Measurements from ENCODE around the gene ADCY2. TPM values are rescaled to one million over a fixed set of nuclear protein-coding genes. Genes with fewer than 3 reads are reported as not detected.

Gene ADCY2
- total RNA-seq, 8 experiments from 2014 or later, result 0.09 to 83.3 (median 8.9) TPM

GRCh38 chr5:7461371-7461770 lies 65.4 kb downstream of the ADCY2 start:
- Histone ChIP-seq H3K4me1 (replicated peaks in 1 of 2) (peaks cover 0 to 3% of the 10 kb centered on the region in 2 donors), H3K4me3 (no peak overlapping the region), H3K27ac (no peak overlapping the region)
- 20 to 100% (median 91%) methylated on average over 1 of the region's 1 CpG; no CpG with 5 or more reads in 2 of the 10 experiments for WGBS, 10 experiments
- in situ Hi-C loops (cut with MboI; ENCODE audit: low pct_unique_long_range_greater_than_20kb in 2 of 9, low sequenced_read_pairs in 9 of 9, unreplicated experiment in 9 of 9), result no loop called here
- no peak for ATAC-seq (replicated peaks in 6 of 8)

- WGBS, 10 experiments, result 75 to 100% (median 79%) methylated on average over 1 of the region's 1 CpG; no CpG with 5 or more reads in 6 of the 10 experiments
- in situ Hi-C loops (cut with MboI; ENCODE audit: low pct_unique_long_range_greater_than_20kb in 2 of 9, low sequenced_read_pairs in 9 of 9, unreplicated experiment in 9 of 9), result no loop called here
- H3K4me1 ChIP-seq (replicated peaks in 1 of 2), result peaks cover 0 to 3% of the 10 kb centered on the region in 2 donors
- no peak overlapping the region for H3K4me3 ChIP-seq
- ATAC-seq (replicated peaks in 6 of 8), result no peak
- H3K27ac ChIP-seq, result no peak overlapping the region
Observed at GRCh38 chr5:7462758-7463157, 66.8 kb downstream of the ADCY2 start.

GRCh38 chr5:7464182-7464581 lies 68.2 kb downstream of the ADCY2 start:
- Histone ChIP-seq H3K27ac (no peak overlapping the region), H3K4me1 (replicated peaks in 1 of 2) (peaks cover 0 to 3% of the 10 kb centered on the region in 2 donors), H3K4me3 (no peak overlapping the region)
- 17 to 100% (median 80%) methylated on average over 1 to 2 of the region's 3 CpGs; no CpG with 5 or more reads in 3 of the 10 experiments for WGBS, 10 experiments
- peak in 1 of 8 experiments; percentile 18 for ATAC-seq (replicated peaks in 6 of 8)
- in situ Hi-C loops (cut with MboI; ENCODE audit: low pct_unique_long_range_greater_than_20kb in 2 of 9, low sequenced_read_pairs in 9 of 9, unreplicated experiment in 9 of 9), result no loop called here

GRCh38 chr5:7467179-7467578 lies 71.2 kb downstream of the ADCY2 start:
- in situ Hi-C loops (cut with MboI; ENCODE audit: low pct_unique_long_range_greater_than_20kb in 2 of 9, low sequenced_read_pairs in 9 of 9, unreplicated experiment in 9 of 9), result no loop called here
- H3K4me1 ChIP-seq (replicated peaks in 1 of 2), result peaks cover 0 to 3% of the 10 kb centered on the region in 2 donors
- no peak overlapping the region for H3K4me3 ChIP-seq
- no peak for ATAC-seq (replicated peaks in 6 of 8)
- H3K27ac ChIP-seq, result no peak overlapping the region
- 32 to 100% (median 78%) methylated on average over 1 to 7 of the region's 7 CpGs; no CpG with 5 or more reads in 4 of the 10 experiments for WGBS, 10 experiments

GRCh38 chr5:7468742-7469141 lies 72.8 kb downstream of the ADCY2 start:
- 0 to 100% (median 80%) methylated on average over 1 to 2 of the region's 2 CpGs; no CpG with 5 or more reads in 1 of the 10 experiments for WGBS, 10 experiments
- in situ Hi-C loops (cut with MboI; ENCODE audit: low pct_unique_long_range_greater_than_20kb in 2 of 9, low sequenced_read_pairs in 9 of 9, unreplicated experiment in 9 of 9), result no loop called here
- no peak for ATAC-seq (replicated peaks in 6 of 8)
- Histone ChIP-seq H3K4me3 (no peak overlapping the region), H3K27ac (no peak overlapping the region), H3K4me1 (replicated peaks in 1 of 2) (no peaks in the 10 kb centered on the region)

GRCh38 chr5:7471710-7472109 lies 75.8 kb downstream of the ADCY2 start:
- WGBS, 10 experiments, result 0 to 100% (median 78%) methylated on average over 1 of the region's 1 CpG
- Histone ChIP-seq H3K27ac (no peak overlapping the region), H3K4me3 (no peak overlapping the region), H3K4me1 (replicated peaks in 1 of 2) (no peaks in the 10 kb centered on the region)
- in situ Hi-C loops (cut with MboI; ENCODE audit: low pct_unique_long_range_greater_than_20kb in 2 of 9, low sequenced_read_pairs in 9 of 9, unreplicated experiment in 9 of 9), result no loop called here
- no peak for ATAC-seq (replicated peaks in 6 of 8)

- ATAC-seq (replicated peaks in 6 of 8), result no peak
- in situ Hi-C loops (cut with MboI; ENCODE audit: low pct_unique_long_range_greater_than_20kb in 2 of 9, low sequenced_read_pairs in 9 of 9, unreplicated experiment in 9 of 9), result no loop called here
- Histone ChIP-seq H3K27ac (no peak overlapping the region), H3K4me1 (replicated peaks in 1 of 2) (no peaks in the 10 kb centered on the region), H3K4me3 (no peak overlapping the region)
- WGBS, 10 experiments, result 0 to 100% (median 80%) methylated on average over 1 of the region's 2 CpGs; no CpG with 5 or more reads in 5 of the 10 experiments
Observed at GRCh38 chr5:7473115-7473514, 77.2 kb downstream of the ADCY2 start.

GRCh38 chr5:7473668-7474215 lies 77.8 kb downstream of the ADCY2 start:
- WGBS, 10 experiments, result 0 to 86% (median 42%) methylated on average over 1 of the region's 1 CpG; no CpG with 5 or more reads in 4 of the 10 experiments
- in situ Hi-C loops (cut with MboI; ENCODE audit: low pct_unique_long_range_greater_than_20kb in 2 of 9, low sequenced_read_pairs in 9 of 9, unreplicated experiment in 9 of 9), result no loop called here

GRCh38 chr5:7474821-7475403 lies 79.0 kb downstream of the ADCY2 start:
- in situ Hi-C loops (cut with MboI; ENCODE audit: low pct_unique_long_range_greater_than_20kb in 2 of 9, low sequenced_read_pairs in 9 of 9, unreplicated experiment in 9 of 9), result no loop called here
- WGBS, 10 experiments, result 0 to 100% (median 92%) methylated on average over 1 to 9 of the region's 12 CpGs
- Histone ChIP-seq H3K4me3 (no peak overlapping the region), H3K27ac (no peak overlapping the region), H3K4me1 (replicated peaks in 1 of 2) (no peaks in the 10 kb centered on the region)
- no peak for ATAC-seq (replicated peaks in 6 of 8)

More at GRCh38 chr5:7473668-7474215, 77.8 kb downstream of the ADCY2 start:
- H3K4me3 ChIP-seq, result no peak overlapping the region
- ATAC-seq (replicated peaks in 6 of 8), result no peak
- H3K4me1 ChIP-seq (replicated peaks in 1 of 2), result no peaks in the 10 kb centered on the region
- H3K27ac ChIP-seq, result no peak overlapping the region

- 25 to 100% (median 78%) methylated on average over 1 of the region's 1 CpG; no CpG with 5 or more reads in 4 of the 10 experiments for WGBS, 10 experiments
- in situ Hi-C loops (cut with MboI; ENCODE audit: low pct_unique_long_range_greater_than_20kb in 2 of 9, low sequenced_read_pairs in 9 of 9, unreplicated experiment in 9 of 9), result no loop called here
Observed at GRCh38 chr5:7478459-7478858, 82.5 kb downstream of the ADCY2 start.

GRCh38 chr5:7488734-7489133 lies 92.8 kb downstream of the ADCY2 start:
- Histone ChIP-seq H3K4me1 (replicated peaks in 1 of 2) (no peaks in the 10 kb centered on the region), H3K4me3 (no peak overlapping the region), H3K27ac (no peak overlapping the region)
- ATAC-seq (replicated peaks in 6 of 8), result peak in 4 of 8 experiments; percentile 32 to 60 (median 44)
- in situ Hi-C loops (cut with MboI; ENCODE audit: low pct_unique_long_range_greater_than_20kb in 2 of 9, low sequenced_read_pairs in 9 of 9, unreplicated experiment in 9 of 9), result no loop called here
- WGBS, 10 experiments, result 30 to 87% (median 80%) methylated on average over 2 to 4 of the region's 7 CpGs; no CpG with 5 or more reads in 3 of the 10 experiments

More at GRCh38 chr5:7478459-7478858, 82.5 kb downstream of the ADCY2 start:
- H3K27ac ChIP-seq, result no peak overlapping the region
- H3K4me1 ChIP-seq (replicated peaks in 1 of 2), result no peaks in the 10 kb centered on the region
- no peak for ATAC-seq (replicated peaks in 6 of 8)
- no peak overlapping the region for H3K4me3 ChIP-seq

- Histone ChIP-seq H3K4me1 (replicated peaks in 1 of 2) (peaks cover 3 to 7% of the 10 kb centered on the region in 2 donors), H3K27ac (no peak overlapping the region), H3K4me3 (no peak overlapping the region)
- in situ Hi-C loops (cut with MboI; ENCODE audit: low pct_unique_long_range_greater_than_20kb in 2 of 9, low sequenced_read_pairs in 9 of 9, unreplicated experiment in 9 of 9), result no loop called here
- WGBS, 10 experiments, result 10 to 82% (median 63%) methylated on average over 2 to 4 of the region's 4 CpGs; no CpG with 5 or more reads in 3 of the 10 experiments
- ATAC-seq (replicated peaks in 6 of 8), result no peak
Observed at GRCh38 chr5:7492371-7492770, 96.4 kb downstream of the ADCY2 start.

- Histone ChIP-seq H3K4me1 (replicated peaks in 1 of 2) (peaks cover 3 to 7% of the 10 kb centered on the region in 2 donors), H3K4me3 (no peak overlapping the region), H3K27ac (no peak overlapping the region)
- WGBS, 10 experiments, result 43 to 100% (median 89%) methylated on average over 1 of the region's 1 CpG; no CpG with 5 or more reads in 3 of the 10 experiments
- ATAC-seq (replicated peaks in 6 of 8), result no peak
- in situ Hi-C loops (cut with MboI; ENCODE audit: low pct_unique_long_range_greater_than_20kb in 2 of 9, low sequenced_read_pairs in 9 of 9, unreplicated experiment in 9 of 9), result no loop called here
Observed at GRCh38 chr5:7493081-7493480, 97.1 kb downstream of the ADCY2 start.
